ENCODE data around the gene PRR16.

GRCh38 chr5:120602033-120602432, 137.9 kb downstream of the PRR16 start:
- TF ChIP-seq POU2F2 (IDR thresholded peaks at IDR 0.05; ENCODE audit: low read depth, low read length), result no peak
- TF ChIP-seq POLR2A (IDR thresholded peaks at IDR 0.05; ENCODE audit: low read depth, low read length), result no peak
- TF ChIP-seq POLR2AphosphoS5 (IDR thresholded peaks at IDR 0.05; ENCODE audit: low read depth, low read length), result no peak
- no peak for TF ChIP-seq PAX5 (IDR thresholded peaks at IDR 0.05; ENCODE audit: insufficient read depth, low read length, severe bottlenecking)
- TF ChIP-seq TAF1 (IDR thresholded peaks at IDR 0.05; ENCODE audit: low read depth, low read length), result no peak
- TF ChIP-seq SPI1 (IDR thresholded peaks at IDR 0.05; ENCODE audit: low read depth, low read length), result no peak
